DOHH2 (cell line): ENCODE measurements around the gene DNAH10.

ENCODE experiments used
- CTCF ChIP-seq: fragments of 200-600 bp; sonication (generic); IDR thresholded peaks from one replicate; pipeline ENCODE4 v1.5.1; 2014; ENCODE audit warnings: antibody characterized with exemption, mild to moderate bottlenecking, low read depth, low read length; ENCODE audit not compliant: poor library complexity, severe bottlenecking
- EZH2phosphoT487 ChIP-seq: fragments of 200-600 bp; sonication (generic); IDR thresholded peaks from 2 replicates; pipeline ENCODE4 v1.6.1; 2017; ENCODE audit warnings: borderline replicate concordance, mild to moderate bottlenecking, antibody characterized with exemption, low read length, moderate library complexity, mixed read lengths

GRCh38 chr12:123886931-123887582 lies 125.0 kb downstream of the DNAH10 start:
- TF ChIP-seq CTCF (no peak), EZH2phosphoT487 (no peak)
